GM12878 (cell line): ENCODE results near the gene RAE1. TPM values are rescaled to one million over a fixed set of nuclear protein-coding genes. Genes with fewer than 3 reads are reported as not detected.

Source experiments
- ATAC-seq: fragments of 200-7000 bp; cut with Tn5 transposase; 3 replicates; pipeline ENCODE4 v1.9.1; 2020; ENCODE audit warnings: mild to moderate bottlenecking, moderate library complexity
- BruUV-seq: library from RNA; stranded (reverse); fragments of 400-500 nt; replicated peaks from 2 replicates; lab custom pipeline; 2021; lab: Mats Ljungman, UMichigan
- CTCF ChIA-PET: fragments of 300-600 bp; sonication (Branson Sonifier 250); formaldehyde crosslinking; extraction: SDS; loops from one replicate; lab custom pipeline; 2021; ENCODE audit warnings: inconsistent platforms; lab: Yijun Ruan, JAX
- POLR2A ChIA-PET: fragments of 350-600 bp; formaldehyde crosslinking; extraction: SDS; loops from one replicate; lab custom pipeline; 2021; ENCODE audit warnings: inconsistent platforms; lab: Charles Lee
- RAD21 ChIA-PET: fragments of 300-600 bp; sonication (Branson Sonifier 250); formaldehyde crosslinking; loops from one replicate; lab custom pipeline; 2023; ENCODE audit warnings: antibody characterized with exemption; ENCODE audit not compliant: unreplicated experiment; lab: Charles Lee
- SMC1A ChIA-PET: fragments of 300-600 bp; sonication (Branson Sonifier 250); formaldehyde crosslinking; loops from one replicate; lab custom pipeline; 2023; ENCODE audit not compliant: unreplicated experiment, uncharacterized antibody; lab: Charles Lee
- DNase-seq: peaks from one replicate; pipeline ENCODE4 v3.0.0-alpha.2; 2011; ENCODE audit warnings: low read depth, low spot score
- FAIRE-seq: peaks from 3 replicates; lab custom pipeline; 2011; peaks lifted over from hg19 to GRCh38; lab: Jason Lieb, UNC
- H2AFZ ChIP-seq: 2 replicates; pipeline ENCODE4 v1.6.0; 2011; ENCODE audit warnings: low read depth, low read length, control low read depth; ENCODE audit not compliant: control insufficient read depth
- H3K27ac ChIP-seq: 2 replicates; pipeline ENCODE4 v1.5.1; 2011; ENCODE audit warnings: control low read depth; ENCODE audit not compliant: control insufficient read depth, insufficient read depth
- H3K27me3 ChIP-seq, 2 experiments: replicated peaks in 1 of 2; 2 replicates each; pipeline versions ENCODE4 v1.6.0 to v1.6.1; 2011; ENCODE audit warnings: low read length in 1 of 2; ENCODE audit not compliant: control insufficient read depth in 2 of 2, insufficient read depth in 2 of 2
- H3K36me3 ChIP-seq, 2 experiments: 2 replicates each; pipeline ENCODE4 v1.5.1; 2011; ENCODE audit warnings: low read length in 1 of 2; ENCODE audit not compliant: control insufficient read depth in 2 of 2, insufficient read depth in 2 of 2
- H3K4me1 ChIP-seq: 2 replicates; pipeline ENCODE4 v1.6.1; 2011; ENCODE audit warnings: mild to moderate bottlenecking, low read length, moderate library complexity, mixed read lengths; ENCODE audit not compliant: control insufficient read depth, insufficient read depth
- H3K4me2 ChIP-seq: 2 replicates; pipeline ENCODE4 v1.6.0; 2011; ENCODE audit warnings: control low read depth; ENCODE audit not compliant: control insufficient read depth, insufficient read depth
- H3K4me3 ChIP-seq: fragments of 200-600 bp; sonication (generic); 2 replicates; pipeline ENCODE4 v1.5.1; 2016
- H3K79me2 ChIP-seq: 2 replicates; pipeline ENCODE4 v1.6.0; 2011; ENCODE audit warnings: low read length; ENCODE audit not compliant: control insufficient read depth, insufficient read depth
- H3K9ac ChIP-seq: 2 replicates; pipeline ENCODE4 v1.8.0; 2011; ENCODE audit warnings: low read length, control low read depth, mixed read lengths; ENCODE audit not compliant: control insufficient read depth, insufficient read depth
- H3K9me3 ChIP-seq: replicated peaks from 3 replicates; pipeline ENCODE4 v1.5.1; 2011; ENCODE audit warnings: mild to moderate bottlenecking, low read length; ENCODE audit not compliant: control insufficient read depth, insufficient read depth
- H4K20me1 ChIP-seq: 2 replicates; pipeline ENCODE4 v1.6.0; 2011; ENCODE audit not compliant: control insufficient read depth, insufficient read depth
- ATF3 ChIP-seq: IDR thresholded peaks from 2 replicates; pipeline ENCODE4 v1.6.1; 2011; ENCODE audit warnings: low read depth, mild to moderate bottlenecking, low read length, moderate library complexity, borderline replicate concordance; ENCODE audit errors: extremely low read depth
- ETV6 ChIP-seq, 2 experiments: fragments of 450-650 bp in 1 of 2; IDR thresholded peaks in 1 of 2; conservative IDR thresholded peaks in 1 of 2; 2 replicates each; pipeline ENCODE4 v1.6.1; 2014; ENCODE audit warnings: antibody characterized with exemption in 1 of 2, borderline replicate concordance in 1 of 2, low read depth in 1 of 2, mild to moderate bottlenecking in 1 of 2, moderate library complexity in 1 of 2
- GATAD2B ChIP-seq: fragments of 450-650 bp; conservative IDR thresholded peaks from 2 replicates; pipeline ENCODE4 v1.6.1; 2017; ENCODE audit warnings: low read depth, mild to moderate bottlenecking, moderate library complexity
- NFYB ChIP-seq: IDR thresholded peaks from 2 replicates; pipeline ENCODE4 v1.6.1; 2011; ENCODE audit warnings: low read depth, mild to moderate bottlenecking, low read length, improper control_type of control experiment, moderate library complexity; ENCODE audit not compliant: insufficient read depth
- RB1 ChIP-seq: fragments of 450-650 bp; formaldehyde crosslinking; IDR thresholded peaks from 2 replicates; pipeline ENCODE4 v1.6.1; 2017; ENCODE audit warnings: mild to moderate bottlenecking, borderline replicate concordance
- TAF1 ChIP-seq: IDR thresholded peaks from 2 replicates; pipeline ENCODE4 v1.6.1; 2011; ENCODE audit warnings: mild to moderate bottlenecking, low read depth, low read length, borderline replicate concordance
- TCF3 ChIP-seq: IDR thresholded peaks from 2 replicates; pipeline ENCODE4 v1.6.1; 2012; ENCODE audit warnings: low read depth, mild to moderate bottlenecking, low read length, borderline replicate concordance; ENCODE audit not compliant: insufficient read depth
- ZBTB33 ChIP-seq: fragments of 450-650 bp; IDR thresholded peaks from 2 replicates; pipeline ENCODE4 v1.6.1; 2017; ENCODE audit warnings: mild to moderate bottlenecking
- ZNF384 ChIP-seq: IDR thresholded peaks from 2 replicates; pipeline ENCODE4 v1.6.1; 2012; ENCODE audit warnings: low read depth, mild to moderate bottlenecking, low read length, improper control_type of control experiment, borderline replicate concordance
- WGBS: methylation state at CpG from one replicate; pipeline ENCODE4 v1.1.6; 2016; ENCODE audit warnings: low lambda C conversion rate; ENCODE audit not compliant: insufficient replicate concordance, insufficient coverage; ENCODE audit errors: missing lambda C conversion rate; 5-methylcytosine and 5-hydroxymethylcytosine counted together
- in situ Hi-C: fragments of 300-500 bp; cut with MboI; formaldehyde crosslinking; loops from 9 replicates; pipeline ENCODE4 v1.14.3; 2018; ENCODE audit warnings: mixed read lengths
- intact Hi-C: fragments of 100-400 bp; cut with micrococcal nuclease; formaldehyde crosslinking; loops from one replicate; pipeline ENCODE4 v1.14.2; 2022; ENCODE audit not compliant: unreplicated experiment
- polyA plus RNA-seq, 11 experiments: library from polyadenylated mRNA; depleted of rRNA in 4 of 11; unstranded in 6 of 11; stranded (reverse) in 5 of 11; fragments of >200 nt; fragmentation: Nextera tagmentation in 4 of 11; fragmentation: Illumina TruSeq in 1 of 11; extraction: Ambion mirVana in 4 of 11; extraction: Trizol in 1 of 11; gene quantifications; 1 replicate in 1 of 11; 2 replicates in 10 of 11; pipeline versions ENCODE4 v1.2.1 to v1.2.3, GENCODE V29; 2011 to 2016; ENCODE audit warnings: inconsistent platforms in 2 of 11, missing spikeins in 2 of 11, low read depth in 1 of 11
- total RNA-seq, 4 experiments: library from RNA; depleted of rRNA in 3 of 4; stranded (reverse); fragments of >200 nt in 3 of 4; fragmentation: Illumina TruSeq in 1 of 4; extraction: Trizol in 1 of 4; gene quantifications; 2 replicates each; pipeline versions ENCODE4 v1.2.1 to v1.2.3, GENCODE V29; 2013 to 2021

RAE1 gene
- total and polyA plus RNA-seq, 10 of the 15 experiments (the other 5 are each of a cell fraction or from before 2014, with no cell fraction given) = 28.7 to 107 (median 49.3) TPM

- H3K79me2 ChIP-seq = no peaks in the 10 kb centered on the region
- no peak for ATAC-seq
- ChIA-PET CTCF (interaction anchor here (2.5 kb wide), 1 partner anchor 121 kb away, joined by 11 read pairs; no protein-coding TSS in a partner anchor), RAD21 (no interaction called here), POLR2A (no interaction called here), SMC1A (no interaction called here)
- no peak overlapping the region for H3K9ac ChIP-seq
- H3K27me3 ChIP-seq = no peaks in the 10 kb centered on the region
- H3K4me3 ChIP-seq = no peak overlapping the region
- TF ChIP-seq GATAD2B = no peak
- no peak for TF ChIP-seq ZBTB33
- no peak for TF ChIP-seq ZNF384
- FAIRE-seq = no peak
- peaks cover 11% of the 10 kb centered on the region; the same call in 1 of the 2 replicates for H3K4me1 ChIP-seq
- in situ Hi-C loops = loop anchor here (25.0 kb wide), 1 partner anchor 1285 kb away; the partner anchor contains the start of gene STX16
- H3K4me2 ChIP-seq = no peak overlapping the region
- peaks cover 34 to 41% of the 10 kb centered on the region in 2 experiments for H3K36me3 ChIP-seq
- WGBS = 90% methylated on average over 13 of the region's 13 CpGs
- DNase-seq = no peak
- no TSS peak for BruUV-seq
- H4K20me1 ChIP-seq = no peaks in the 10 kb centered on the region
- no peaks in the 10 kb centered on the region for H3K9me3 ChIP-seq
- H2AFZ ChIP-seq = no peak overlapping the region
- H3K27ac ChIP-seq = no peak overlapping the region
- intact Hi-C loops = no loop called here
Measured at GRCh38 chr20:57377350-57377749, 26.3 kb downstream of the RAE1 start.

GRCh38 chr20:57378107-57378506 lies 27.1 kb downstream of the RAE1 start:
- Histone ChIP-seq H2AFZ (no peak overlapping the region), H3K79me2 (no peaks in the 10 kb centered on the region), H3K4me1 (peaks cover 11% of the 10 kb centered on the region; the same call in 1 of the 2 replicates), H3K4me3 (no peak overlapping the region), H3K9me3 (no peaks in the 10 kb centered on the region), H3K4me2 (no peak overlapping the region), H3K27me3 (no peaks in the 10 kb centered on the region), H3K27ac (no peak overlapping the region), H3K9ac (no peak overlapping the region), H4K20me1 (no peaks in the 10 kb centered on the region), H3K36me3 (peaks cover 29 to 38% of the 10 kb centered on the region in 2 experiments)
- intact Hi-C loops (no loop called here), in situ Hi-C loops (loop anchor here (25.0 kb wide), 1 partner anchor 1284 kb away; the partner anchor contains the start of gene STX16)
- SMC1A ChIA-PET = interaction anchor here (0.6 kb wide), 1 partner anchor 9 kb away, joined by 3 read pairs; no protein-coding TSS in a partner anchor
- no peak for TF ChIP-seq TAF1
- no peak for TF ChIP-seq ATF3
- no peak for TF ChIP-seq NFYB
- TF ChIP-seq RB1 = no peak
- TF ChIP-seq TCF3 = no peak
- no peak for TF ChIP-seq ETV6 (conservative IDR thresholded peaks at IDR 0.05 in 1 of 2, IDR thresholded peaks at IDR 0.05 in 1 of 2; ENCODE audit: borderline replicate concordance in 1 of 2, low read depth in 1 of 2)
- no peak for DNase-seq
- FAIRE-seq = no peak
- ATAC-seq = no peak
- RAD21 ChIA-PET = no interaction called here
- POLR2A ChIA-PET = no interaction called here
- no TSS peak for BruUV-seq
- CTCF ChIA-PET = interaction anchor here (0.7 to 5.6 kb wide), 5 partner anchors 9 to 121 kb away, joined by 4 to 47 read pairs (median 7); no protein-coding TSS in a partner anchor
- WGBS = 88% methylated on average over 16 of the region's 16 CpGs
